Measurements from ENCODE around the gene RPL36.

DNA sequence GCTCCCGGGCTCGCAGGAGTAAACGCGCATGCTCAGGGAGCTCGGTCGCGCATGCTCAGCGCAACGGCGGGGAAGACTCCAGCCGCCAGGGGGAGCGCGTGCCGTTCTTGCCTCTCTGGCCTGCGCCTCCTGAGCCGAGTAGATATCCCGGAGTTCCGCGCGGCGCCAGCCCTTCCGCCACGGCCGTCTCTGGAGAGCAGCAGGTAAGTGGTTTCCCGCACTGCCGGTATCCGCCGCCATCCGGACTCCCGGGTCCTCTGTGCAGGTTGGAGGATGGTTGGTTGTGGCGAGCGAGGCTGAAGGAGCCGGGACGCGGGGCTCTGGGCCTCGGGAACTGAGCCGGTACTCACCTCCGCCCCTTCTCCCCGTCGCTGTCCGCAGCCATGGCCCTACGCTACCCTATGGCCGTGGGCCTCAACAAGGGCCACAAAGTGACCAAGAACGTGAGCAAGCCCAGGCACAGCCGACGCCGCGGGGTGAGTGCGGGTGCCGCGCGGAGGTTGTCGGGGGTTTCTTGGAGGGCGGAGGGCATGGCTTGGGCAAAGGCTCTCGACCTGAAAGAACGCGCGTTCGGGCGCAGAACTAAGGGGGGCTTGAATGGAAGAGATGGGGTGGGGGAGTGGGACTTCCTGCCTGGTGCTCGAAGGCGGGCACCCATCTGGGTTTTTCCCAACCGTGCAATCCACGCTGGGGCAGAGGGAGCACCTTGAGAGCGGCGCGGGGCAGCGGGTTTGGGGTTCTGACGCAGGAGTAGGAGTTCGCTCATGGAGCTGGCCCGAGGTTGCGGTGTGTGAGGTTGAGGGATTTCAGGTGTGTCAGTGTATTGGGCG is at the start of gene RPL36:
- peak; percentile 99 for TF ChIP-seq POLR2AphosphoS5 (IDR thresholded peaks at IDR 0.05; ENCODE audit: borderline replicate concordance, low read depth, low read length)
- no peak for TF ChIP-seq EZH2 (IDR thresholded peaks at IDR 0.05)

Data from SK-N-MC (cell line).